HL-60 (cell line): ENCODE measurements around the gene VASH2.

Source experiments
- DNase-seq, 2 experiments: peaks; one replicate each; pipeline ENCODE4 v3.0.0-alpha.2; 2010 to 2020; ENCODE audit warnings: low read depth in 1 of 2, low spot score in 1 of 2
- H3K27ac ChIP-seq: fragments of 250-450 bp; sonication (Bioruptor Pico); replicated peaks from 2 replicates; pipeline ENCODE4 v1.5.1; 2020; ENCODE audit warnings: mild to moderate bottlenecking, moderate library complexity
- H3K27me3 ChIP-seq: fragments of 250-450 bp; sonication (Bioruptor Pico); 2 replicates; pipeline ENCODE4 v1.5.1; 2021; ENCODE audit warnings: mild to moderate bottlenecking, moderate library complexity; ENCODE audit not compliant: insufficient read depth, poor library complexity, severe bottlenecking
- H3K4me3 ChIP-seq: replicated peaks from 2 replicates; pipeline ENCODE4 v1.5.1; 2011; ENCODE audit warnings: mild to moderate bottlenecking, control low read depth, low read length; ENCODE audit not compliant: insufficient read depth
- CTCF ChIP-seq: IDR thresholded peaks from one replicate; pipeline ENCODE4 v1.5.1; 2011; ENCODE audit warnings: low read length, control low read depth, inconsistent platforms; ENCODE audit not compliant: insufficient read depth
- GABPA ChIP-seq: IDR thresholded peaks from 2 replicates; pipeline ENCODE4 v1.6.1; 2012; ENCODE audit warnings: low read depth
- POLR2AphosphoS5 ChIP-seq: IDR thresholded peaks from 2 replicates; pipeline ENCODE4 v1.6.1; 2012; ENCODE audit warnings: low read depth
- SPI1 ChIP-seq: IDR thresholded peaks from 2 replicates; pipeline ENCODE4 v1.6.1; 2012; ENCODE audit warnings: low read depth, mild to moderate bottlenecking, borderline replicate concordance
- TF ChIP-seq, protein P1 (sequence below): IDR thresholded peaks from 2 replicates; pipeline ENCODE4 v1.6.1; 2012; ENCODE audit warnings: low read depth; ENCODE audit not compliant: insufficient replicate concordance

VASH2 gene

DNA sequence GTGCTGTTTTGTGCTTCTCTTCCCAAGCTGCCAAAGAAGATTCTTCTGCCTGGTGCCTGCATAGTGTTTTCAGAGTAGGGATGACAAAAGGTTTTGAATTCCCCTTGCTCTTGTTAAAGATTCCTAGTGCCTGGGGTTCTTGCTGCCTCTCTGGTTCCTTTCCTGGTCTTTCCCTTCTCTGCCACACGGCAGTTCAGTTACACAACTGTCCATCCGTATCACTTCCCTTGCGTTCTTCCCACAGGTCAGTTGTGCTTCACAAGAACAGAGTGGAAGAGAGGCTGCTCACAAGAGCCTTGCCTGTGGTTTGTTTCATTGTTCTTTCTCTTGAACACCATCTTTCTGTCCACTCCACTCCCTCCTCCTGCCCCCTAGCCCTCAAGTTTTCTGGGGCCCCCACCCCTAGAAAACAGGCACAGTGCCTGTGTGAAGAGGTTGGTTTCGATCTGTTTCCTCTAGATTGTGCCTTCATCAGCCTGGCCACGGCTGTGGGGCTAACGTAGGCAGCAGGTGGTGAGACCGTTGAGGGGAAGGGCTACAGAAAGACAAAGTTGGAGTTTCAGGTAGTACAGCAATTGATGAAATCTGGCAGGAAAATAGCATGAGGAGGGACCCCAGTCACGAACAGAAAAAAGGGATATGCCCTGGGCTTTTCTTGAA, 5.8 kb downstream of the VASH2 start:
- no peak overlapping the region for H3K27ac ChIP-seq
- no peak overlapping the region for H3K4me3 ChIP-seq
- no peak for DNase-seq
- TF ChIP-seq CTCF (no peak), SPI1 (no peak), GABPA (no peak), POLR2AphosphoS5 (no peak)
- TF ChIP-seq, protein P1, sequence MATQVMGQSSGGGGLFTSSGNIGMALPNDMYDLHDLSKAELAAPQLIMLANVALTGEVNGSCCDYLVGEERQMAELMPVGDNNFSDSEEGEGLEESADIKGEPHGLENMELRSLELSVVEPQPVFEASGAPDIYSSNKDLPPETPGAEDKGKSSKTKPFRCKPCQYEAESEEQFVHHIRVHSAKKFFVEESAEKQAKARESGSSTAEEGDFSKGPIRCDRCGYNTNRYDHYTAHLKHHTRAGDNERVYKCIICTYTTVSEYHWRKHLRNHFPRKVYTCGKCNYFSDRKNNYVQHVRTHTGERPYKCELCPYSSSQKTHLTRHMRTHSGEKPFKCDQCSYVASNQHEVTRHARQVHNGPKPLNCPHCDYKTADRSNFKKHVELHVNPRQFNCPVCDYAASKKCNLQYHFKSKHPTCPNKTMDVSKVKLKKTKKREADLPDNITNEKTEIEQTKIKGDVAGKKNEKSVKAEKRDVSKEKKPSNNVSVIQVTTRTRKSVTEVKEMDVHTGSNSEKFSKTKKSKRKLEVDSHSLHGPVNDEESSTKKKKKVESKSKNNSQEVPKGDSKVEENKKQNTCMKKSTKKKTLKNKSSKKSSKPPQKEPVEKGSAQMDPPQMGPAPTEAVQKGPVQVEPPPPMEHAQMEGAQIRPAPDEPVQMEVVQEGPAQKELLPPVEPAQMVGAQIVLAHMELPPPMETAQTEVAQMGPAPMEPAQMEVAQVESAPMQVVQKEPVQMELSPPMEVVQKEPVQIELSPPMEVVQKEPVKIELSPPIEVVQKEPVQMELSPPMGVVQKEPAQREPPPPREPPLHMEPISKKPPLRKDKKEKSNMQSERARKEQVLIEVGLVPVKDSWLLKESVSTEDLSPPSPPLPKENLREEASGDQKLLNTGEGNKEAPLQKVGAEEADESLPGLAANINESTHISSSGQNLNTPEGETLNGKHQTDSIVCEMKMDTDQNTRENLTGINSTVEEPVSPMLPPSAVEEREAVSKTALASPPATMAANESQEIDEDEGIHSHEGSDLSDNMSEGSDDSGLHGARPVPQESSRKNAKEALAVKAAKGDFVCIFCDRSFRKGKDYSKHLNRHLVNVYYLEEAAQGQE, result no peak
- H3K27me3 ChIP-seq, result peaks cover 35% of the 10 kb centered on the region

DNA sequence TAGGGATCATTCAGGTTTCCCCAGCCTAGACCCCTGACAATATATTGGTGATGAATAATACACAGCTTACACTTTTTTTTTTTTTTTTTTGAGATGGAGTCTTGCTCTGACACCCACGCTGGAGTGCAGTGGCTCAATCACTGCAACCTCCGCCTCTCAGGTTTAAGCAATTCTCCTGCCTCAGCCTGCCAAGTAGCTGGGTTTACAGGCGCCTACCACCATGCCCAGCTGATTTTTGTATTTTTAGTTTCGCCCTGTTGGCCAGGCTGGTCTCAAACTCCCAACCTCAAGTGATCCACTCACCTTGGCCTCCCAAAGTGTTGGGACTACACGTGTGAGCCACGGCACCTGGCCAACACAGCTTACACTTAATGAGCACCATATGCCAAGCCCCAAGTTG, 7.2 kb downstream of the VASH2 start:
- Histone ChIP-seq H3K27ac (no peak overlapping the region), H3K27me3 (peaks cover 25% of the 10 kb centered on the region), H3K4me3 (no peak overlapping the region)
- no peak for TF ChIP-seq GABPA
- TF ChIP-seq POLR2AphosphoS5, result no peak
- no peak for TF ChIP-seq SPI1
- no peak for TF ChIP-seq CTCF
- TF ChIP-seq, protein P1, result no peak
- DNase-seq, result no peak

GRCh38 chr1:212958175-212958574, 7.8 kb downstream of the VASH2 start:
- H3K27me3 ChIP-seq, result peaks cover 25% of the 10 kb centered on the region
- DNase-seq, result no peak
- TF ChIP-seq SPI1 (no peak), CTCF (no peak), POLR2AphosphoS5 (no peak), GABPA (no peak)
- TF ChIP-seq, protein P1, result no peak
- no peak overlapping the region for H3K4me3 ChIP-seq
- H3K27ac ChIP-seq, result no peak overlapping the region
